Activated CD8-positive, alpha-beta memory T cell treated with anti-CD3 and anti-CD28 coated beads for 48 hours (primary cell): ENCODE results near the gene VAV3.
"Not testable (repeated sequence)": the region's sequence is repeated elsewhere in the genome, so short reads cannot be mapped to it uniquely, and the experiment has no call there.

Source experiments
- DNase-seq, 3 experiments: peaks; one replicate each; pipeline ENCODE4 v3.0.0-alpha.2; 2020; ENCODE audit warnings: low read depth in 2 of 3, low spot score in 2 of 3

Gene VAV3

DNA sequence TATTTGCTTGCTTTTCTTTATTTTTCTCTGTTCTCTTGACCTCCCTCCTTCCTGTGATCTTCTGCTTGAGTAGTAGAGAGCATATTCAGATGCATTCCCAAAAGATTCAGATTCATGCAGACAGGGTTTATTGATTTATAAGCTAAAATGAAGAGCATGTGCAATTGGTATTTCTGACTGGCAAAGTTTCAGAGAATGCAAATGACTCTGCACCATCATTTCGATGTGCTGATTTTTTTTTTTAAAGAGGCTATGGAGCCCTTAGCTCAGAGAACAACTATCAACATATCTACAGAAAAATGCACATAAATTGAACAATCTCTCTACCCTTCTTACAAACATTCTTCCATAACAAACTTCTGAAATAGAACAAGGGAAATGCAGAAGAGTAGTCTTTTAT is 312.0 kb downstream of the VAV3 start:
- no peak for DNase-seq

- not testable (repeated sequence) for DNase-seq
Observed at GRCh38 chr1:107650825-107651224, 314.2 kb downstream of the VAV3 start.

DNA sequence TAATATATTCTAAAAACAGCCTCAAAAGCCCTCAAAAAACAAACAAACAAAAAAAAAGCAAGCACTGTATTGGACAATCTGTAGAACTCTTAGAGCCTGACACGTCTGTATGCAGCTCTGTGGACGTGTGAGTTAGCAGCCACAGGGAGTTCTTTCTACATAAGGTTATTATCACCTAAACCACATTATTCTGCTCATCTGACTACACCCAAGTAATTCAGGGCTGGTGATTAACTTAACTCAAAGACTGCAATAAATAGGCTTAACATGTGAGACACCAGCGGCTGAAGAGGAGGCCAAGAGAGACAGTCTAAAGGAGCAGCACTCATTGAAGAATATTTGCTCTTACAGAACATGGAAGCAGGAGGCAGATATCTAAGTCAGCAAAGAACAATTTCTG is 316.0 kb downstream of the VAV3 start:
- no peak for DNase-seq

GRCh38 chr1:107648071-107648470 is 316.9 kb downstream of the VAV3 start:
- DNase-seq, result no peak

DNA sequence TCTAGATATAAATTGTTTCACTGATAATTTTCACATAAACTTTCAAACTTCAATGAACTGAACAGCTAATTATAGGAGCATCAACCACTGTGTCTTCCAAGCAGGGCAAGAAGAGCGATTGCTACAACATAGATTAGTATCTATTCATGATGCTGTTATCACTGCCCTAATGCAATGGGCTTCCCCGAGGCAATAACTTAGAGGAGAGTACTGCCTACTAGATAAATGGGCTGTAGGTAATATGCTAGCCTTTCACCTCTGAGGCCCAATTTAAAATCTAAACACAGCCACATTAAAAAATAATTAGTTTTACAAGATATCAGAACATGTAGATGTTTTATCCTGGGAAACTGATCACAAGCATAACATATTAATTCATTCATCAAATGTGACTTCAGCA is 318.0 kb downstream of the VAV3 start:
- DNase-seq, result no peak

GRCh38 chr1:107643766-107644165 is 321.2 kb downstream of the VAV3 start:
- DNase-seq, result no peak

DNA sequence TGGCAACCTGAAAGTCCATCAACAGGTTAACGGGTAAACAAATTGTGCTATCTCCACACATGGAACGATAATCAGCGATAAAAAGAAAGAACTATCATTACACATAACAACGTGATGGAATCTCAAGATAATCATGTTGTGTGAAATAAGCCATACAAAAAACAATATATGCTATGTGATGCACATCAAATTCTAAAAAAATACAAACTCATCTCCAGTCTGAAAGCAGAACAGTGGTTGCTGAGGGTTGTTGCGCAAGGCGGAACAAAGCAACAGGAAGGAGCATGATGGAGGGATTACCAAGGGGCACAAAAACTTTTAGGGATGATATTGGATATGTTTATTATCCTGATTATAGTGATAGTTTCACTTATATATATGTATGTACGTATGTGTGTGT is 324.8 kb downstream of the VAV3 start:
- DNase-seq, result no peak

DNA sequence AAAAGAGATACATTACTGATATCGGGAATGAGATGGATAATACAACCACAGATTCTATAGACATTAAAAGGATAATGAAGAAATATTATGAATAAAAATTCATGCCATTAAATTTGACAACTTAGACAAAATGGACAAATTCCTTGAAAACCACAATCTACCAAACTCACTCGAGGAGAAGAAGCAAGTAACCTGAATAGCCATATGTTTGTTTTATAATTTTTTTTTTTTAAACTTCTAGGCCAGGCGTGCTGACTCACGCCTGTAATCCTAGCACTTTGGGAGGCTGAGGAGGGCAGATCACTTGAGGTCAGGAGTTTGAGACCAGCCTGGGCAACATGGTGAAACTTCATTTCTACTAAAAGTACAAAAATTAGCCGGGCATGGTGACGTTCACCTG is 327.9 kb downstream of the VAV3 start:
- DNase-seq, result no peak

- DNase-seq, result no peak
Observed at GRCh38 chr1:107633596-107633995, 331.4 kb downstream of the VAV3 start.

DNA sequence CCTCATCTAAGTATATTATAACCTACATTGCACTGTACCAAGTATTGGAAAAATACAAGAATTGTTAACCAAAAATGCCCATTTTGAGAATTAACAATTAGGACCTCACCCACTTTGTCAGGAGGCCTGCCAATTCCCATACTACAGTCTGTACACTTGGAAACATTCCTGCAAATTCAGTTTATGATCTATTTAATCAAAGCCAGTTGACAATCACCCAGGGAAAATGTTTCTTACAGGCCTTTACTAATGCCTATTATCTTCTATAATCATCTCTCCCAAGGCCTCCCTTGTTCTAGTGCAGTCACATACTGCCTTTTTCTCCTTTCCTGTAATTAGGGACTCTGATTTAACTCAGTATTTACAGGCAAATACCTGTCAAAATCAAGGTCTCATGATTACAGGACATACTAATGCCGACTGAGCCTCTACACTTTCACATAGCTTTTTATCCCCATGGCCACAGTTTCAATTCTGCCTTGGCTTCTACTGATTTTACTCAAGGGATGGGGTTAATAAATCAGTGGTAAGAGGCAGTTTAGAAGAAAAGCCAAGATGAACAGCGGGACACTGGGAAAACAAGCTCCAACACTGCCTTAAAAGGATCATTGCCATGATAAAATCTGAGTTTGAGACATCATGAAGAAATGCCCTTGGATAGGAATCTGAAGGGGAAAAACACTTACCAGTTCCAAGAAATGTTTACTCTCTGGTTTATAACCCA is 338.7 kb downstream of the VAV3 start:
- no peak for DNase-seq

DNA sequence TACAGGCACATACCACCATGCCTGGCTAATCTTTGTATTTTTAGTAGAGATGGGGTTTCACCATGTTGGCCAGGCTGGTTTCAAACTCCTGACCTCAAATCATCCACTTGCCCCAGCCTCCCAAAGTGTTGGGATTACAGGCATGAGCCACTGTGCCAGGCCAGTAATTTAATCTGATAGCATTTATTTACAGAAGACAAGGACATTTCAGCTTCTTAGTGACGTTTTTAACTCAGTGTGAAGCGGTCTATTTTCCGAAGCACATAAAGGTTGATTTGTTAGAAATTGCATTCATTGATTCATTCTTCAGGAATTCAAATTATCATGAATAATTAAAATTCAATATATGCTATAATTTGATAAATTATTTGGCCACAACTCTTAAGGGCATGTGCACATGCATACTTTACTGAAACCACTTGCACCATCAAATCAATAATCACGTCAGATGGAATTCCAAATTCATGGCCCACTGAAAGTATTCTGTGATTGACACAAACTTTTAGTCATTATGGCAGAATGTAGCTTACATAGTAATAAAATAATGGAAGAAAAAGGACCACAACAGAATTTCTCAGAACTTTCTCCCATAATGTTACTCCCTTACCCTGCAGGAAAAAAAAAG is 339.5 kb downstream of the VAV3 start:
- DNase-seq, result no peak

- no peak for DNase-seq
Observed at GRCh38 chr1:107623431-107623830, 341.5 kb downstream of the VAV3 start.

DNA sequence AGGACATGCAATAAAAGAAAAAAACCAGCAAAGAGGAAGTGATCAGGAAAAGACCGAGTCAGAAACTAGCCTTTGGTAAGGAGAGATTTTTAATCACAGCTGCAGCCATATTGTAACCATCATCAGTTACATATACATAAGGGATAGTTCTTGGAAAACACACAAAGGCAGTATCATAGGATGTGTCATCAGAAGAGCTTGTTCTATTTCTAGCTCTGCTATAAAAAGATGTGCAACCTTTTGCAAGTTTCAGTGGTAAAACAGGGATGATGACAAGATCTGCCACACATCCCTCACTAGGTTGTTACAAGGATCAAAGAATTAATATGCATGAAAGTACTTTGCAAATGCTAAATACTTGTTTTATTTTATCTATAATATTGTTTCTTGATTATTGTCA is 342.0 kb downstream of the VAV3 start:
- DNase-seq, result no peak

GRCh38 chr1:107622535-107622934 is 342.4 kb downstream of the VAV3 start:
- no peak for DNase-seq

DNA sequence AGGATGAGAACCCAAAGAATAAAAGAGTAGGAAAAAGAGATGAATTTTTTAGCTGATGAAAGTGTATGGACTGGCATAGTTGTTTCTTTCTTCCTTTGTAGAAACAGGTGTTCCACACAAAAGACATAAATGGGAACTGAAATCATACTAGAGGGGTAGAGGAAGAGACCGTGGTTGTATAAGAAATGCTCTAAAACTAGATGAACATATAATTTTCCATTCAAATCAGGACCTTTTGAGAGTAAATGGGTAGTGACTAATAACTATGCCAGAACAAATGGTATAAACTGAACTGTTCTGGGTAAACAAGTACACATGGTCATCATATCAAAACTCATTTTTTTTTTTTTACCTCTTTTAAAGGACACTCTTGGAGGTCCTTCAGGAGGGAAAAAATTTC is 344.2 kb downstream of the VAV3 start:
- DNase-seq, result no peak

GRCh38 chr1:107618539-107618938 is 346.4 kb downstream of the VAV3 start:
- no peak for DNase-seq

GRCh38 chr1:107617921-107618320 is 347.1 kb downstream of the VAV3 start:
- no peak for DNase-seq

DNA sequence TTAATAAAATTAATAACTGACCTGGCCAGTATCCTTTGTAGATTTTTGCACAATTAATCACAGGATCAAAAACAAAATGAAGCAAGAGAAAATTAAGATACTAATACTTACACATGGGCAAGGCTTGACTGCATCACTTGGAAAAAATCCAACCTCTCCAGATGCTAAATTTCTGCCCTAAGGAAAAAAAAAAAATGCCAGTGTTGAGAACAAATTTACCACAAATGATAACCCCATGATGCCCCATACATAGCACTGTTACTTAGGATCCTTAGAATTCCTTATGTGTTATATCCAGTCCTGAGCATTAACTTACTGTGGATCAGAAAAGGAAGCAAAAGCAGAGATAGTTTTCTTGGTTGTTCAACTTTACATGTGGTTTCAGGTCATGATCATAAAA is 347.5 kb downstream of the VAV3 start:
- DNase-seq, result no peak

DNA sequence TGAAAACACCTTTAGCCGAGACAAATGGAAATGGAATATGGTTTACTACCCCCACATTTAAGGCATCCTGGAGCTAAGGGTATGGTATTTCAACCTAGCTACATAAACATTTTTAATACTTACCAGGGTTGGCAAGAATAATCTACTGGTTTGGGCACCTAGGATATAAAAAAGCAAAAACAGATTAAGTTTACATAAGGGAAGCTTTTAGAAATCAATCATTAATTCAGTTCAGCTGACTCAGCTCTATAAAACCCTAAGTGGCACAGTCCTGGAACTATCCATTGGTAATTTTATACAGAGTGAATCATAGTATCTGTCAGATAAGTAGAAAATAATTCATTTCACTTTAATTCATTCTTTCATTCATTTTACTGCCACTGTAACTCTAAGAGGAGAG is 355.2 kb downstream of the VAV3 start:
- DNase-seq, result no peak

DNA sequence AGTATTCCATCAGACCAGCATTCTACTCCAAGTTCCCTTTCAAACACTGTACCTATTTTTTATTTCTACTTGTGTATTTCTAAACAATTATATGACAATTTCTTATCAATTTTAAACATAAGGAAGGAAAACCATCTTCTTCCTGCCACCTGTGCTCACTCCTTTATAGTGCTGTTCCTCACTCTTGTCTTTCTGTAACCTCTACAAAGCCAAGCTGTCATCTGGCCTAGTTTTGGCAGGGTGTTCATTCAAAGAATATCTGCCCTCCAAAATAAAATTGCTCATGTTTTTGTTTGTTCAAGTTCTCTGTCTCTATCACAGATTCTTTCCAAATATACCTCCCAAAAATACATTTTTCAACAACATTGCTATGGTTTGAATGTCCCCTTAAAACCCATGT is 360.2 kb downstream of the VAV3 start:
- no peak for DNase-seq

GRCh38 chr1:107600607-107601160 is 364.3 kb downstream of the VAV3 start:
- no peak for DNase-seq

DNA sequence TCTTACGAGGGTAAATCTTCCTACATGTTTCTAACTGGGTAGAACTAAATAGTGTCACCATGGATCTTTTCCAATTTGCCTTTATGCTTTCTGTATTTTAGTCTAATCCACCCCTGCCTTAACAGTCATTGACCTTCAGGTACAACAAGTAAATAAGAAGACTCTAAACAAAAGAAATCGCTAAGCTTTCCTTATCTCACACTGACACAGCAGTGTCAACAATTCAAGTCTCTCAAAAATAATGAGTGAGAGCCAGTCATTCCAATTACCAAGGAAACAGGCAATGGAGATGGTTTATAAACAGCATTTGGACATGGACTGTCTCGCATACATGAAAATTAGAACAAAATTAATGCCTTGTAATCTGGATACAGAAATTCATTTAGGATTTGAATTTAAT is 365.8 kb downstream of the VAV3 start:
- no peak for DNase-seq

- DNase-seq, result no peak
Observed at GRCh38 chr1:107597290-107597689, 367.7 kb downstream of the VAV3 start.
